ENCODE measurements around the gene FIZ1. TPM values are rescaled to one million over a fixed set of nuclear protein-coding genes. Genes with fewer than 3 reads are reported as not detected.

The FIZ1 gene
- total and polyA plus RNA-seq, 4 donors: 1.1 to 4.3 (median 2.3) TPM

- WGBS: 65% methylated on average over 23 of the region's 23 CpGs
- Histone ChIP-seq H3K9me3 (ENCODE audit: control insufficient read depth in 4 of 4, low read length in 3 of 4) (no peaks in the 10 kb centered on the region), H3K27me3 (ENCODE audit: control insufficient read depth in 4 of 4, insufficient read depth in 4 of 4, low read length in 3 of 4) (peaks cover 0 to 2% (median under 1%) of the 10 kb centered on the region in 4 donors), H3K36me3 (ENCODE audit: control insufficient read depth in 4 of 4, insufficient read depth in 3 of 4, low read depth in 1 of 4, low read length in 3 of 4) (no peaks in the 10 kb centered on the region), H3K9ac (ENCODE audit: low read depth in 1 of 2, low read length in 2 of 2) (no peak overlapping the region), H3K27ac (ENCODE audit: low read depth in 1 of 2, low read length in 2 of 2) (no peak overlapping the region), H3K4me1 (ENCODE audit: control insufficient read depth in 4 of 4, insufficient read depth in 4 of 4, low read length in 3 of 4) (peaks cover 0 to 2% (median 0%) of the 10 kb centered on the region in 4 donors), H3K4me3 (ENCODE audit: low read depth in 1 of 3, low read length in 3 of 3) (no peak overlapping the region)
- DNase-seq (ENCODE audit: low spot score): no peak
- TF ChIP-seq REST (IDR thresholded peaks at IDR 0.05) (no peak), YY1 (IDR thresholded peaks at IDR 0.05) (no peak), ATF3 (IDR thresholded peaks at IDR 0.05) (no peak), HNF4A (conservative IDR thresholded peaks at IDR 0.05) (no peak), MAX (IDR thresholded peaks at IDR 0.05) (no peak), TAF1 (conservative IDR thresholded peaks at IDR 0.05) (no peak), CTCF (IDR thresholded peaks at IDR 0.05; ENCODE audit: low read depth, low read length, missing input control) (no peak), JUND (IDR thresholded peaks at IDR 0.05) (no peak), FOXA1 (IDR thresholded peaks at IDR 0.05) (no peak), RXRA (IDR thresholded peaks at IDR 0.05) (no peak), NR2F2 (IDR thresholded peaks at IDR 0.05) (no peak)
Measured at GRCh38 chr19:55544776-55545439, 54.4 kb downstream of the FIZ1 start.

GRCh38 chr19:55544014-55544413 is 55.3 kb downstream of the FIZ1 start:
- no peak for TF ChIP-seq ZBTB33 (IDR thresholded peaks at IDR 0.05)
- no peak for TF ChIP-seq GABPA (IDR thresholded peaks at IDR 0.05 in 1 of 2, conservative IDR thresholded peaks at IDR 0.05 in 1 of 2)
- no peak for TF ChIP-seq ATF3 (IDR thresholded peaks at IDR 0.05)
- TF ChIP-seq SP1 (IDR thresholded peaks at IDR 0.05): no peak
- no peak for TF ChIP-seq YY1 (IDR thresholded peaks at IDR 0.05)
- no peak for TF ChIP-seq RAD21 (IDR thresholded peaks at IDR 0.05)
- no peak for TF ChIP-seq HNF4G (IDR thresholded peaks at IDR 0.05)
- Histone ChIP-seq H3K9me3 (ENCODE audit: control insufficient read depth in 4 of 4, low read length in 3 of 4) (no peaks in the 10 kb centered on the region), H3K27me3 (ENCODE audit: control insufficient read depth in 4 of 4, insufficient read depth in 4 of 4, low read length in 3 of 4) (peaks cover 0 to 2% (median 0%) of the 10 kb centered on the region in 4 donors), H3K9ac (ENCODE audit: low read depth in 1 of 2, low read length in 2 of 2) (no peak overlapping the region), H3K4me1 (ENCODE audit: control insufficient read depth in 4 of 4, insufficient read depth in 4 of 4, low read length in 3 of 4) (peaks cover 0 to 2% (median 0%) of the 10 kb centered on the region in 4 donors), H3K27ac (ENCODE audit: low read depth in 1 of 2, low read length in 2 of 2) (no peak overlapping the region), H3K36me3 (ENCODE audit: control insufficient read depth in 4 of 4, insufficient read depth in 3 of 4, low read depth in 1 of 4, low read length in 3 of 4) (no peaks in the 10 kb centered on the region), H3K4me3 (ENCODE audit: low read depth in 1 of 3, low read length in 3 of 3) (no peak overlapping the region)
- WGBS: 78% methylated on average over 15 of the region's 15 CpGs
- DNase-seq (ENCODE audit: low spot score): no peak

All from liver (tissue), 9 donors.